Astrocyte (in vitro differentiated cells and primary cell): ENCODE measurements around the gene LIMS2. TPM values are rescaled to one million over a fixed set of nuclear protein-coding genes. Genes with fewer than 3 reads are reported as not detected.

Experiments
- DNase-seq: peaks from one replicate; pipeline ENCODE4 v3.0.0-alpha.2; 2010; ENCODE audit warnings: low read depth
- FAIRE-seq: peaks from 2 replicates; lab custom pipeline; 2011; peaks lifted over from hg19 to GRCh38; lab: Jason Lieb, UNC
- H2AFZ ChIP-seq: 2 replicates; pipeline ENCODE4 v1.6.0; 2012; ENCODE audit warnings: low read depth, low read length, inconsistent platforms
- H3K27ac ChIP-seq: 2 replicates; pipeline ENCODE4 v1.5.1; 2011; ENCODE audit warnings: low read depth, low read length, inconsistent platforms
- H3K27me3 ChIP-seq: 2 replicates; pipeline ENCODE4 v1.6.0; 2011; ENCODE audit warnings: low read length, inconsistent platforms; ENCODE audit not compliant: insufficient read depth
- H3K36me3 ChIP-seq: 2 replicates; pipeline ENCODE4 v1.5.1; 2011; ENCODE audit warnings: low read length, inconsistent platforms; ENCODE audit not compliant: insufficient read depth
- H3K4me1 ChIP-seq: 2 replicates; pipeline ENCODE4 v1.5.1; 2011; ENCODE audit warnings: low read length, inconsistent platforms; ENCODE audit not compliant: insufficient read depth
- H3K4me2 ChIP-seq: 2 replicates; pipeline ENCODE4 v1.6.0; 2012; ENCODE audit warnings: low read length, inconsistent platforms
- H3K4me3 ChIP-seq: 2 replicates; pipeline ENCODE4 v1.5.1; 2011; ENCODE audit warnings: low read depth, mild to moderate bottlenecking, low read length, inconsistent platforms; ENCODE audit not compliant: insufficient read depth
- H3K79me2 ChIP-seq: 2 replicates; pipeline ENCODE4 v1.6.0; 2012; ENCODE audit warnings: mild to moderate bottlenecking, low read length, inconsistent platforms; ENCODE audit not compliant: insufficient read depth
- H3K9ac ChIP-seq: 2 replicates; pipeline ENCODE4 v1.6.0; 2012; ENCODE audit warnings: mild to moderate bottlenecking, low read length, inconsistent platforms
- H3K9me3 ChIP-seq: 2 replicates; pipeline ENCODE4 v1.5.1; 2012; ENCODE audit warnings: low read depth, mild to moderate bottlenecking, low read length, inconsistent platforms; ENCODE audit not compliant: insufficient read depth
- H4K20me1 ChIP-seq: 2 replicates; pipeline ENCODE4 v1.6.0; 2012; ENCODE audit warnings: low read length, inconsistent platforms; ENCODE audit not compliant: insufficient read depth
- H3K27ac Mint-ChIP-seq: one replicate; pipeline ENCODE4 v1.8.0; 2021; ENCODE audit warnings: mild to moderate bottlenecking, mixed read lengths; ENCODE audit not compliant: unreplicated experiment
- H3K27me3 Mint-ChIP-seq: one replicate; pipeline ENCODE4 v1.8.0; 2021; ENCODE audit warnings: low read depth, mixed read lengths; ENCODE audit not compliant: unreplicated experiment
- H3K36me3 Mint-ChIP-seq: one replicate; pipeline ENCODE4 v1.8.0; 2021; ENCODE audit warnings: low read depth, mixed read lengths; ENCODE audit not compliant: unreplicated experiment
- H3K4me1 Mint-ChIP-seq: one replicate; pipeline ENCODE4 v1.8.0; 2021; ENCODE audit warnings: low read depth, mixed read lengths; ENCODE audit not compliant: unreplicated experiment
- H3K4me3 Mint-ChIP-seq: one replicate; pipeline ENCODE4 v1.8.0; 2021; ENCODE audit warnings: mild to moderate bottlenecking, moderate library complexity, mixed read lengths; ENCODE audit not compliant: unreplicated experiment
- H3K9me3 Mint-ChIP-seq: one replicate; pipeline ENCODE4 v1.8.0; 2021; ENCODE audit warnings: mild to moderate bottlenecking, mixed read lengths; ENCODE audit not compliant: unreplicated experiment
- CTCF ChIP-seq: IDR thresholded peaks from 2 replicates; pipeline ENCODE4 v1.5.1; 2011; ENCODE audit warnings: low read depth, mild to moderate bottlenecking, inconsistent platforms, low read length, moderate library complexity; ENCODE audit not compliant: insufficient read depth
- EZH2 ChIP-seq: IDR thresholded peaks from 2 replicates; pipeline ENCODE4 v1.6.1; 2012; ENCODE audit warnings: mild to moderate bottlenecking, low read length, inconsistent platforms; ENCODE audit not compliant: insufficient read depth
- total RNA-seq: library from RNA; stranded (reverse); gene quantifications from 2 replicates; pipeline ENCODE4 v1.2.1, GENCODE V29; 2021

LIMS2 gene
- total RNA-seq, 1 donor from 2014 or later, result 73.3 TPM

GRCh38 chr2:127626917-127627739 lies 48.2 kb downstream of the LIMS2 start:
- Histone ChIP-seq H3K4me3 (no peak overlapping the region), H4K20me1 (no peaks in the 10 kb centered on the region), H3K79me2 (no peaks in the 10 kb centered on the region), H3K9ac (no peak overlapping the region), H3K4me2 (no peak overlapping the region), H3K27me3 (no peaks in the 10 kb centered on the region), H2AFZ (no peak overlapping the region), H3K36me3 (no peaks in the 10 kb centered on the region), H3K27ac (no peak overlapping the region), H3K9me3 (no peaks in the 10 kb centered on the region), H3K4me1 (peaks cover 11% of the 10 kb centered on the region)
- no peak overlapping the region for H3K4me3 Mint-ChIP-seq
- no peak for TF ChIP-seq EZH2
- no peak for TF ChIP-seq CTCF
- H3K4me1 Mint-ChIP-seq, result peaks cover 9% of the 10 kb centered on the region
- H3K9me3 Mint-ChIP-seq, result no peaks in the 10 kb centered on the region
- FAIRE-seq, result no peak
- no peak overlapping the region for H3K27ac Mint-ChIP-seq
- H3K36me3 Mint-ChIP-seq, result no peaks in the 10 kb centered on the region
- H3K27me3 Mint-ChIP-seq, result peaks cover 15% of the 10 kb centered on the region
- DNase-seq, result no peak

GRCh38 chr2:127626175-127626574 lies 49.2 kb downstream of the LIMS2 start:
- Histone ChIP-seq H3K4me2 (no peak overlapping the region), H4K20me1 (no peaks in the 10 kb centered on the region), H3K79me2 (no peaks in the 10 kb centered on the region), H3K9ac (no peak overlapping the region), H3K36me3 (no peaks in the 10 kb centered on the region), H3K27ac (no peak overlapping the region), H3K9me3 (no peaks in the 10 kb centered on the region), H3K27me3 (no peaks in the 10 kb centered on the region), H3K4me1 (peaks cover 11% of the 10 kb centered on the region), H3K4me3 (no peak overlapping the region), H2AFZ (no peak overlapping the region)
- peaks cover 9% of the 10 kb centered on the region for H3K4me1 Mint-ChIP-seq
- FAIRE-seq, result no peak
- H3K27me3 Mint-ChIP-seq, result peaks cover 19% of the 10 kb centered on the region
- no peaks in the 10 kb centered on the region for H3K9me3 Mint-ChIP-seq
- no peak for DNase-seq
- H3K36me3 Mint-ChIP-seq, result peaks cover 2% of the 10 kb centered on the region
- TF ChIP-seq CTCF (no peak), EZH2 (no peak)
- no peak overlapping the region for H3K27ac Mint-ChIP-seq
- H3K4me3 Mint-ChIP-seq, result no peak overlapping the region

GRCh38 chr2:127625572-127625951 lies 49.8 kb downstream of the LIMS2 start:
- Histone ChIP-seq H3K27ac (no peak overlapping the region), H3K79me2 (no peaks in the 10 kb centered on the region), H3K4me3 (no peak overlapping the region), H2AFZ (no peak overlapping the region), H3K36me3 (no peaks in the 10 kb centered on the region), H3K4me1 (peaks cover 11% of the 10 kb centered on the region), H3K27me3 (no peaks in the 10 kb centered on the region), H3K4me2 (no peak overlapping the region), H3K9me3 (no peaks in the 10 kb centered on the region), H3K9ac (no peak overlapping the region), H4K20me1 (no peaks in the 10 kb centered on the region)
- no peak for DNase-seq
- H3K36me3 Mint-ChIP-seq, result peaks cover 2% of the 10 kb centered on the region
- peaks cover 19% of the 10 kb centered on the region for H3K27me3 Mint-ChIP-seq
- no peak overlapping the region for H3K4me3 Mint-ChIP-seq
- FAIRE-seq, result no peak
- TF ChIP-seq EZH2, result no peak
- no peak for TF ChIP-seq CTCF
- H3K4me1 Mint-ChIP-seq, result peaks cover 9% of the 10 kb centered on the region
- no peaks in the 10 kb centered on the region for H3K9me3 Mint-ChIP-seq
- no peak overlapping the region for H3K27ac Mint-ChIP-seq
